GM12878 (cell line): ENCODE results near the gene CHIT1. TPM values are rescaled to one million over a fixed set of nuclear protein-coding genes. Genes with fewer than 3 reads are reported as not detected.

ENCODE experiments used
- ATAC-seq: fragments of 200-7000 bp; cut with Tn5 transposase; 3 replicates; pipeline ENCODE4 v1.9.1; 2020; ENCODE audit warnings: mild to moderate bottlenecking, moderate library complexity
- BruUV-seq: library from RNA; stranded (reverse); fragments of 400-500 nt; replicated peaks from 2 replicates; lab custom pipeline; 2021; lab: Mats Ljungman, UMichigan
- CTCF ChIA-PET: fragments of 300-600 bp; sonication (Branson Sonifier 250); formaldehyde crosslinking; extraction: SDS; loops from one replicate; lab custom pipeline; 2021; ENCODE audit warnings: inconsistent platforms; lab: Yijun Ruan, JAX
- POLR2A ChIA-PET: fragments of 350-600 bp; formaldehyde crosslinking; extraction: SDS; loops from one replicate; lab custom pipeline; 2021; ENCODE audit warnings: inconsistent platforms; lab: Charles Lee
- RAD21 ChIA-PET: fragments of 300-600 bp; sonication (Branson Sonifier 250); formaldehyde crosslinking; loops from one replicate; lab custom pipeline; 2023; ENCODE audit warnings: antibody characterized with exemption; ENCODE audit not compliant: unreplicated experiment; lab: Charles Lee
- SMC1A ChIA-PET: fragments of 300-600 bp; sonication (Branson Sonifier 250); formaldehyde crosslinking; loops from one replicate; lab custom pipeline; 2023; ENCODE audit not compliant: unreplicated experiment, uncharacterized antibody; lab: Charles Lee
- DNase-seq: peaks from one replicate; pipeline ENCODE4 v3.0.0-alpha.2; 2011; ENCODE audit warnings: low read depth, low spot score
- FAIRE-seq: peaks from 3 replicates; lab custom pipeline; 2011; peaks lifted over from hg19 to GRCh38; lab: Jason Lieb, UNC
- H2AFZ ChIP-seq: 2 replicates; pipeline ENCODE4 v1.6.0; 2011; ENCODE audit warnings: low read depth, low read length, control low read depth; ENCODE audit not compliant: control insufficient read depth
- H3K27ac ChIP-seq: 2 replicates; pipeline ENCODE4 v1.5.1; 2011; ENCODE audit warnings: control low read depth; ENCODE audit not compliant: control insufficient read depth, insufficient read depth
- H3K27me3 ChIP-seq, 2 experiments: replicated peaks in 1 of 2; 2 replicates each; pipeline versions ENCODE4 v1.6.0 to v1.6.1; 2011; ENCODE audit warnings: low read length in 1 of 2; ENCODE audit not compliant: control insufficient read depth in 2 of 2, insufficient read depth in 2 of 2
- H3K36me3 ChIP-seq, 2 experiments: 2 replicates each; pipeline ENCODE4 v1.5.1; 2011; ENCODE audit warnings: low read length in 1 of 2; ENCODE audit not compliant: control insufficient read depth in 2 of 2, insufficient read depth in 2 of 2
- H3K4me1 ChIP-seq: 2 replicates; pipeline ENCODE4 v1.6.1; 2011; ENCODE audit warnings: mild to moderate bottlenecking, low read length, moderate library complexity, mixed read lengths; ENCODE audit not compliant: control insufficient read depth, insufficient read depth
- H3K4me2 ChIP-seq: 2 replicates; pipeline ENCODE4 v1.6.0; 2011; ENCODE audit warnings: control low read depth; ENCODE audit not compliant: control insufficient read depth, insufficient read depth
- H3K4me3 ChIP-seq: fragments of 200-600 bp; sonication (generic); 2 replicates; pipeline ENCODE4 v1.5.1; 2016
- H3K79me2 ChIP-seq: 2 replicates; pipeline ENCODE4 v1.6.0; 2011; ENCODE audit warnings: low read length; ENCODE audit not compliant: control insufficient read depth, insufficient read depth
- H3K9ac ChIP-seq: 2 replicates; pipeline ENCODE4 v1.8.0; 2011; ENCODE audit warnings: low read length, control low read depth, mixed read lengths; ENCODE audit not compliant: control insufficient read depth, insufficient read depth
- H3K9me3 ChIP-seq: replicated peaks from 3 replicates; pipeline ENCODE4 v1.5.1; 2011; ENCODE audit warnings: mild to moderate bottlenecking, low read length; ENCODE audit not compliant: control insufficient read depth, insufficient read depth
- H4K20me1 ChIP-seq: 2 replicates; pipeline ENCODE4 v1.6.0; 2011; ENCODE audit not compliant: control insufficient read depth, insufficient read depth
- CHD4 ChIP-seq: fragments of 200-600 bp; sonication (generic); IDR thresholded peaks from 2 replicates; pipeline ENCODE4 v1.6.1; 2016; ENCODE audit warnings: mild to moderate bottlenecking
- EED ChIP-seq: sonication (generic); IDR thresholded peaks from 2 replicates; pipeline ENCODE4 v1.6.1; 2016; ENCODE audit warnings: antibody characterized with exemption, low read depth
- EZH2 ChIP-seq: IDR thresholded peaks from 2 replicates; pipeline ENCODE4 v1.6.1; 2012; ENCODE audit warnings: low read depth, mild to moderate bottlenecking, control low read depth, inconsistent platforms, low read length, borderline replicate concordance; ENCODE audit not compliant: control insufficient read depth
- GATAD2B ChIP-seq: fragments of 450-650 bp; conservative IDR thresholded peaks from 2 replicates; pipeline ENCODE4 v1.6.1; 2017; ENCODE audit warnings: low read depth, mild to moderate bottlenecking, moderate library complexity
- MYB ChIP-seq: fragments of 150-350 bp; IDR thresholded peaks from 2 replicates; pipeline ENCODE4 v1.6.1; 2014; ENCODE audit warnings: mild to moderate bottlenecking, low read depth, low read length, borderline replicate concordance
- NR2F1 ChIP-seq: fragments of 450-650 bp; conservative IDR thresholded peaks from 2 replicates; pipeline ENCODE4 v1.6.1; 2017; ENCODE audit warnings: mild to moderate bottlenecking
- RBBP5 ChIP-seq: fragments of 200-600 bp; sonication (generic); conservative IDR thresholded peaks from 2 replicates; pipeline ENCODE4 v1.6.1; 2016
- SUPT20H ChIP-seq: IDR thresholded peaks from 2 replicates; pipeline ENCODE4 v1.6.1; 2011; ENCODE audit warnings: low read depth, mild to moderate bottlenecking, low read length, moderate library complexity, borderline replicate concordance; ENCODE audit not compliant: control insufficient read depth
- WGBS: methylation state at CpG from one replicate; pipeline ENCODE4 v1.1.6; 2016; ENCODE audit warnings: low lambda C conversion rate; ENCODE audit not compliant: insufficient replicate concordance, insufficient coverage; ENCODE audit errors: missing lambda C conversion rate; 5-methylcytosine and 5-hydroxymethylcytosine counted together
- in situ Hi-C: fragments of 300-500 bp; cut with MboI; formaldehyde crosslinking; loops from 9 replicates; pipeline ENCODE4 v1.14.3; 2018; ENCODE audit warnings: mixed read lengths
- intact Hi-C: fragments of 100-400 bp; cut with micrococcal nuclease; formaldehyde crosslinking; loops from one replicate; pipeline ENCODE4 v1.14.2; 2022; ENCODE audit not compliant: unreplicated experiment
- polyA plus RNA-seq, 11 experiments: library from polyadenylated mRNA; depleted of rRNA in 4 of 11; unstranded in 6 of 11; stranded (reverse) in 5 of 11; fragments of >200 nt; fragmentation: Nextera tagmentation in 4 of 11; fragmentation: Illumina TruSeq in 1 of 11; extraction: Ambion mirVana in 4 of 11; extraction: Trizol in 1 of 11; gene quantifications; 1 replicate in 1 of 11; 2 replicates in 10 of 11; pipeline versions ENCODE4 v1.2.1 to v1.2.3, GENCODE V29; 2011 to 2016; ENCODE audit warnings: inconsistent platforms in 2 of 11, missing spikeins in 2 of 11, low read depth in 1 of 11
- total RNA-seq, 4 experiments: library from RNA; depleted of rRNA in 3 of 4; stranded (reverse); fragments of >200 nt in 3 of 4; fragmentation: Illumina TruSeq in 1 of 4; extraction: Trizol in 1 of 4; gene quantifications; 2 replicates each; pipeline versions ENCODE4 v1.2.1 to v1.2.3, GENCODE V29; 2013 to 2021
- TF ChIP-seq, protein P1 (sequence below): IDR thresholded peaks from 2 replicates; pipeline ENCODE4 v1.6.1; 2012; ENCODE audit warnings: improper control_type of control experiment, low read depth, low read length; ENCODE audit not compliant: insufficient replicate concordance

The CHIT1 gene
- total and polyA plus RNA-seq, 10 of the 15 experiments (the other 5 are each of a cell fraction or from before 2014, with no cell fraction given) = 0.02 to 2.1 (median 0.76) TPM

DNA sequence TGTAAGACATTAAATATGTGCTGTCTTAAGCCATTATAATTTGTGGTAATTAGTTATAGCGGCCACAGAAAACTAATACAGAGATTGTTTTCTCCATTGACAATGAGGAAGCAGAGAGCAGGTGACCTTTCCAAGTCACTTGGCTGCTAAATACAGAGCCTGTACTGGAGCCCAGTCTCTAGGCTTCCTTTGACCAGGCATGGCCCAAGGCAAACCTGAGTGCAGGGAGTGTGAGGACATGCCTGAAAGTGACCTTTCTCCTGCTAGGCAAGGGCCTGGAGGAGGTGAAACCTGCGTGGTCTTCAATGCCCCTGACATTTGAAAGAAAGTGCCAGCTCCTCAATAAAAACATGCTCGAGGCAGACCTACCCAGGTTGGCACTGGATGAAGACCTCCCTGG, 30.5 kb downstream of the CHIT1 start (continued):
- TF ChIP-seq EED (no peak), NR2F1 (no peak), CHD4 (no peak)
- TF ChIP-seq, all 136 proteins: peak for 0

GRCh38 chr1:203197625-203198024, 31.8 kb downstream of the CHIT1 start:
- Histone ChIP-seq H3K4me1 (no peaks in the 10 kb centered on the region), H3K9ac (no peak overlapping the region), H3K9me3 (no peaks in the 10 kb centered on the region), H3K79me2 (no peaks in the 10 kb centered on the region), H4K20me1 (no peaks in the 10 kb centered on the region), H2AFZ (no peak overlapping the region), H3K36me3 (no peaks in the 10 kb centered on the region), H3K27me3 (peaks cover 0 to 5% of the 10 kb centered on the region in 2 experiments; a peak in 2 of 4 replicates), H3K27ac (no peak overlapping the region), H3K4me2 (no peak overlapping the region), H3K4me3 (no peak overlapping the region)
- in situ Hi-C loops = no loop called here
- ChIA-PET CTCF (interaction anchor here (0.9 kb wide), 1 partner anchor 25 kb away, joined by 4 read pairs; no protein-coding TSS in a partner anchor), POLR2A (no interaction called here), SMC1A (no interaction called here), RAD21 (no interaction called here)
- BruUV-seq = no TSS peak
- WGBS = 7% methylated on average over 3 of the region's 3 CpGs
- TF ChIP-seq MYB = no peak
- TF ChIP-seq SUPT20H = no peak
- no peak for TF ChIP-seq EZH2
- TF ChIP-seq, protein P1, sequence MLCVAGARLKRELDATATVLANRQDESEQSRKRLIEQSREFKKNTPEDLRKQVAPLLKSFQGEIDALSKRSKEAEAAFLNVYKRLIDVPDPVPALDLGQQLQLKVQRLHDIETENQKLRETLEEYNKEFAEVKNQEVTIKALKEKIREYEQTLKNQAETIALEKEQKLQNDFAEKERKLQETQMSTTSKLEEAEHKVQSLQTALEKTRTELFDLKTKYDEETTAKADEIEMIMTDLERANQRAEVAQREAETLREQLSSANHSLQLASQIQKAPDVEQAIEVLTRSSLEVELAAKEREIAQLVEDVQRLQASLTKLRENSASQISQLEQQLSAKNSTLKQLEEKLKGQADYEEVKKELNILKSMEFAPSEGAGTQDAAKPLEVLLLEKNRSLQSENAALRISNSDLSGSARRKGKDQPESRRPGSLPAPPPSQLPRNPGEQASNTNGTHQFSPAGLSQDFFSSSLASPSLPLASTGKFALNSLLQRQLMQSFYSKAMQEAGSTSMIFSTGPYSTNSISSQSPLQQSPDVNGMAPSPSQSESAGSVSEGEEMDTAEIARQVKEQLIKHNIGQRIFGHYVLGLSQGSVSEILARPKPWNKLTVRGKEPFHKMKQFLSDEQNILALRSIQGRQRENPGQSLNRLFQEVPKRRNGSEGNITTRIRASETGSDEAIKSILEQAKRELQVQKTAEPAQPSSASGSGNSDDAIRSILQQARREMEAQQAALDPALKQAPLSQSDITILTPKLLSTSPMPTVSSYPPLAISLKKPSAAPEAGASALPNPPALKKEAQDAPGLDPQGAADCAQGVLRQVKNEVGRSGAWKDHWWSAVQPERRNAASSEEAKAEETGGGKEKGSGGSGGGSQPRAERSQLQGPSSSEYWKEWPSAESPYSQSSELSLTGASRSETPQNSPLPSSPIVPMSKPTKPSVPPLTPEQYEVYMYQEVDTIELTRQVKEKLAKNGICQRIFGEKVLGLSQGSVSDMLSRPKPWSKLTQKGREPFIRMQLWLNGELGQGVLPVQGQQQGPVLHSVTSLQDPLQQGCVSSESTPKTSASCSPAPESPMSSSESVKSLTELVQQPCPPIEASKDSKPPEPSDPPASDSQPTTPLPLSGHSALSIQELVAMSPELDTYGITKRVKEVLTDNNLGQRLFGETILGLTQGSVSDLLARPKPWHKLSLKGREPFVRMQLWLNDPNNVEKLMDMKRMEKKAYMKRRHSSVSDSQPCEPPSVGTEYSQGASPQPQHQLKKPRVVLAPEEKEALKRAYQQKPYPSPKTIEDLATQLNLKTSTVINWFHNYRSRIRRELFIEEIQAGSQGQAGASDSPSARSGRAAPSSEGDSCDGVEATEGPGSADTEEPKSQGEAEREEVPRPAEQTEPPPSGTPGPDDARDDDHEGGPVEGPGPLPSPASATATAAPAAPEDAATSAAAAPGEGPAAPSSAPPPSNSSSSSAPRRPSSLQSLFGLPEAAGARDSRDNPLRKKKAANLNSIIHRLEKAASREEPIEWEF = no peak
- no peak for TF ChIP-seq GATAD2B
- no peak for TF ChIP-seq RBBP5
- DNase-seq = no peak
- no peak for ATAC-seq
- intact Hi-C loops = no loop called here
- FAIRE-seq = no peak
